Vagina (tissue), 2 donors: ENCODE measurements around the gene TEX54. TPM values are rescaled to one million over a fixed set of nuclear protein-coding genes. Genes with fewer than 3 reads are reported as not detected.
"Not testable (repeated sequence)": the region's sequence is repeated elsewhere in the genome, so short reads cannot be mapped to it uniquely, and the experiment has no call there.

Experiments
- DNase-seq, 2 donors: peaks; one replicate each; pipeline ENCODE4 v3.0.0-alpha.2; 2017; ENCODE audit errors: extremely low spot score in 2 of 2
- H3K27ac ChIP-seq: fragments of 200-600 bp; sonication (generic); one replicate; pipeline ENCODE4 v1.5.1; 2019
- H3K27me3 ChIP-seq: fragments of 200-600 bp; sonication (generic); one replicate; pipeline ENCODE4 v1.5.1; 2019
- H3K36me3 ChIP-seq, 2 donors: fragments of 200-600 bp; sonication (generic); one replicate each; pipeline ENCODE4 v1.5.1; 2017 to 2019
- H3K4me1 ChIP-seq: fragments of 200-600 bp; sonication (generic); one replicate; pipeline ENCODE4 v1.5.1; 2019
- H3K4me3 ChIP-seq, 2 donors: fragments of 200-600 bp; sonication (generic); 1 replicate in 1 of 2; 2 replicates in 1 of 2; pipeline ENCODE4 v1.5.1; 2016 to 2019
- H3K9me3 ChIP-seq: fragments of 200-600 bp; sonication (generic); one replicate; pipeline ENCODE4 v1.5.1; 2019
- CTCF ChIP-seq, 3 experiments: fragments of 450-650 bp in 2 of 3; fragments of 200-600 bp in 1 of 3; sonication (generic) in 1 of 3; IDR thresholded peaks; one replicate each; pipeline ENCODE4 v1.5.1; 2017 to 2019; ENCODE audit warnings: antibody characterized with exemption in 3 of 3, mild to moderate bottlenecking in 2 of 3, moderate library complexity in 2 of 3
- POLR2A ChIP-seq, 2 donors: fragments of 450-650 bp; IDR thresholded peaks; one replicate each; pipeline ENCODE4 v1.6.1; 2017; ENCODE audit warnings: antibody characterized with exemption in 2 of 2, mild to moderate bottlenecking in 2 of 2, moderate library complexity in 2 of 2
- POLR2AphosphoS5 ChIP-seq, 2 donors: sonication (generic); formaldehyde crosslinking; IDR thresholded peaks; one replicate each; pipeline ENCODE4 v1.9.0; 2017; ENCODE audit warnings: antibody characterized with exemption in 2 of 2, mild to moderate bottlenecking in 2 of 2, low read depth in 1 of 2; ENCODE audit not compliant: insufficient read depth in 1 of 2
- intact Hi-C: fragments of 100-400 bp; cut with DNase I; formaldehyde crosslinking; loops from one replicate; pipeline ENCODE4 v1.15.1; 2023
- total RNA-seq: library from RNA; depleted of rRNA; stranded (reverse); fragments of >200 nt; gene quantifications from one replicate; pipeline ENCODE4 v1.2.3, GENCODE V29; 2016

TEX54 gene
- total RNA-seq, 1 donor from 2014 or later, result not detected

GRCh38 chr11:62844154-62844553 lies 11.5 kb upstream of the TEX54 start:
- TF ChIP-seq POLR2AphosphoS5 (IDR thresholded peaks at IDR 0.05; ENCODE audit: insufficient read depth in 1 of 2, low read depth in 1 of 2) (no peak), CTCF (IDR thresholded peaks at IDR 0.05) (no peak), POLR2A (IDR thresholded peaks at IDR 0.05) (no peak)
- Histone ChIP-seq H3K27me3 (no peaks in the 10 kb centered on the region), H3K27ac (no peak overlapping the region), H3K4me3 (no peak overlapping the region), H3K9me3 (no peaks in the 10 kb centered on the region), H3K36me3 (no peaks in the 10 kb centered on the region), H3K4me1 (peaks cover 15% of the 10 kb centered on the region)
- DNase-seq, result no peak
- intact Hi-C loops, result no loop called here

- Histone ChIP-seq H3K9me3 (no peaks in the 10 kb centered on the region), H3K27ac (no peak overlapping the region), H3K4me3 (no peak overlapping the region), H3K27me3 (no peaks in the 10 kb centered on the region), H3K36me3 (no peaks in the 10 kb centered on the region), H3K4me1 (peaks cover 22% of the 10 kb centered on the region)
- DNase-seq, result no peak
- TF ChIP-seq POLR2AphosphoS5 (IDR thresholded peaks at IDR 0.05; ENCODE audit: insufficient read depth in 1 of 2, low read depth in 1 of 2) (no peak), CTCF (IDR thresholded peaks at IDR 0.05) (no peak), POLR2A (IDR thresholded peaks at IDR 0.05) (no peak)
- intact Hi-C loops, result no loop called here
These were observed 10.8 kb upstream of the TEX54 start for GRCh38 chr11:62843466-62843865.

- H3K9me3 ChIP-seq, DNase-seq, H3K36me3 ChIP-seq, H3K27me3 ChIP-seq, H3K4me3 ChIP-seq, intact Hi-C loops: not testable (repeated sequence)
- H3K4me1 ChIP-seq, result peaks cover 28% of the 10 kb centered on the region
- peak overlapping the region; percentile 97 for H3K27ac ChIP-seq
These were observed 10.2 kb upstream of the TEX54 start for GRCh38 chr11:62842891-62843290.

GRCh38 chr11:62842171-62842741 lies 9.6 kb upstream of the TEX54 start:
- peak in 1 of 2 donors; percentile 92 for DNase-seq
- Histone ChIP-seq H3K36me3 (no peaks in the 10 kb centered on the region), H3K9me3 (no peaks in the 10 kb centered on the region), H3K27me3 (no peaks in the 10 kb centered on the region), H3K4me3 (peak overlapping the region; percentile 47 to 51), H3K4me1 (peaks cover 34% of the 10 kb centered on the region), H3K27ac (peak overlapping the region; percentile 97)
- no peak for TF ChIP-seq CTCF (IDR thresholded peaks at IDR 0.05)
- TF ChIP-seq POLR2AphosphoS5 (IDR thresholded peaks at IDR 0.05; ENCODE audit: insufficient read depth in 1 of 2, low read depth in 1 of 2), result peak in 1 of 2 donors; percentile 87
- intact Hi-C loops, result no loop called here

- H3K9me3 ChIP-seq, result no peaks in the 10 kb centered on the region
- DNase-seq, result peak in 1 of 2 donors; percentile 93
- intact Hi-C loops, result no loop called here
- no peaks in the 10 kb centered on the region for H3K36me3 ChIP-seq
- TF ChIP-seq CTCF (IDR thresholded peaks at IDR 0.05) (peak in 1 of 3 experiments; percentile 13), POLR2AphosphoS5 (IDR thresholded peaks at IDR 0.05; ENCODE audit: insufficient read depth in 1 of 2, low read depth in 1 of 2) (peak; percentile 83 to 98), POLR2A (IDR thresholded peaks at IDR 0.05) (peak in 1 of 2 donors; percentile 96)
- H3K4me3 ChIP-seq, result peak overlapping the region; percentile 58 to 88
- peak overlapping the region; percentile 97 for H3K27ac ChIP-seq
- H3K27me3 ChIP-seq, result no peaks in the 10 kb centered on the region
- H3K4me1 ChIP-seq, result peaks cover 35% of the 10 kb centered on the region
These were observed 8.9 kb upstream of the TEX54 start for GRCh38 chr11:62841361-62842170.

GRCh38 chr11:62840721-62841360 lies 8.2 kb upstream of the TEX54 start:
- H3K4me3 ChIP-seq, result peak overlapping the region; percentile 58 to 88
- H3K4me1 ChIP-seq, result peaks cover 35% of the 10 kb centered on the region
- H3K36me3 ChIP-seq, H3K27me3 ChIP-seq, H3K9me3 ChIP-seq, DNase-seq, intact Hi-C loops: not testable (repeated sequence)
- H3K27ac ChIP-seq, result peak overlapping the region; percentile 97
